Measurements from ENCODE around the gene NELL2. TPM values are rescaled to one million over a fixed set of nuclear protein-coding genes. Genes with fewer than 3 reads are reported as not detected.
A peak's percentile ranks its signal among the peaks of the same experiment; 100 is the strongest.

The NELL2 gene
- total RNA-seq, 1 experiment from 2014 or later, result 32.7 TPM

DNA sequence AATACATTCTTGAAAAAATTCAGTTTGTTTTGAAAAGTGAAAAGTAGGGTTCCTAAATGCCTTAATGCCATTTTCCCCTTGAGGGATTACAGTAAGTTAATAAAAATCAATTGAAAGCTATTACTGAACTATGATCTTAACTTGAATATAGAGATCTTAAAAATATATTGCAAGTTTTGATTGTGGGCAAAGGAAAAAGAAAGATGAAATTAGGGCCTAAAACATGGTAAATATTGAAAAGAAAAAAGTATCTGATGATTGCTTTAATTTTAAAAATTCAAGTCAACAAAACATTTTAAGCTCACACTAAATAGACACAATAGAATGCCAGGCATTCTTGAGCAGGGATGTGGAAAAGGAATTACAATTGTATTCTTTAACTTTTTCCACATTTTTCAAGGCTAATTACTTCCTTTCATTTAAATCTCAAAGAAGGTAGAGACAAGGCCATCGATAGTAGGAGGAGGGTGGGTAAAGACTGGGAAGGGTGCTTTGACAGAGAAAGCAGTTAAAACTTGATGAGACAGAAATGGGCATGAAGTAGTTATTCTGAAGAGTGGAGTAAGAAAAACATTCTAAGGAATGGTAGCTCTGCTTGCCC lies 294.4 kb downstream of the NELL2 start:
- Histone ChIP-seq H2BK120ac (ENCODE audit: low read depth, low read length, poor library complexity, severe bottlenecking) (no peak overlapping the region), H2AFZ (ENCODE audit: low read length) (no peak overlapping the region), H4K8ac (replicated peaks; ENCODE audit: insufficient read length, low read depth, low read length) (no peak overlapping the region), H3K9ac (ENCODE audit: extremely low read depth, insufficient read length, low read length) (no peak overlapping the region), H4K91ac (ENCODE audit: insufficient read length, low read depth, low read length) (no peak overlapping the region), H3K4me2 (ENCODE audit: insufficient read depth, insufficient read length, low read length) (peak overlapping the region; percentile 39), H3T11ph (ENCODE audit: low read length) (no peak overlapping the region), H2BK5ac (ENCODE audit: insufficient read length, low read length) (no peak overlapping the region), H2BK12ac (ENCODE audit: insufficient read length, low read depth, low read length) (no peak overlapping the region), H3K79me2 (ENCODE audit: insufficient read depth, low read length) (no peaks in the 10 kb centered on the region), H3K27me3 (ENCODE audit: insufficient read depth, low read length) (no peaks in the 10 kb centered on the region), H3K56ac (ENCODE audit: insufficient read length, low read depth, low read length) (no peak overlapping the region), H4K5ac (ENCODE audit: insufficient read length, low read depth, low read length) (no peak overlapping the region), H3K18ac (ENCODE audit: insufficient read length, low read depth, low read length) (no peak overlapping the region), H2BK15ac (ENCODE audit: low read depth, low read length) (no peak overlapping the region), H2AK5ac (ENCODE audit: insufficient read length, low read length) (no peak overlapping the region), H3K23ac (ENCODE audit: insufficient read length, low read depth, low read length) (no peak overlapping the region), H2BK20ac (ENCODE audit: low read depth, low read length, poor library complexity, severe bottlenecking) (no peak overlapping the region), H3K4me1 (ENCODE audit: insufficient read depth, low read length) (peaks cover 9% of the 10 kb centered on the region), H3K14ac (ENCODE audit: insufficient read depth, low read length) (no peak overlapping the region), H3K4ac (ENCODE audit: low read depth, low read length) (no peak overlapping the region), H3K27ac (ENCODE audit: insufficient read length, low read depth, low read length) (peak overlapping the region; percentile 94), H4K20me1 (ENCODE audit: control insufficient read depth, insufficient read depth, insufficient read length) (no peaks in the 10 kb centered on the region), H3K9me3 (ENCODE audit: control insufficient read depth, low read depth, low read length) (no peaks in the 10 kb centered on the region), H3K79me1 (ENCODE audit: insufficient read depth, low read depth, low read length, poor library complexity, severe bottlenecking) (no peaks in the 10 kb centered on the region), H3K23me2 (ENCODE audit: insufficient read length, low read depth, low read length, poor library complexity, severe bottlenecking) (no peaks in the 10 kb centered on the region)
- Mint-ChIP-seq H3K4me1 (peaks cover 58 to 61% of the 10 kb centered on the region in 2 experiments), H3K27me3 (ENCODE audit: low read depth) (no peaks in the 10 kb centered on the region), H3K36me3 (ENCODE audit: insufficient read depth in 1 of 3, low read depth in 3 of 3) (peaks cover 0 to 9% (median 4%) of the 10 kb centered on the region in 3 experiments; a peak in 3 of 7 replicates), H3K9me3 (peaks cover 4 to 6% of the 10 kb centered on the region in 2 experiments; a peak in 3 of 5 replicates), H3K27ac (peak overlapping the region; percentile 88 to 96 (median 92)), H3K4me3 (peak overlapping the region; percentile 36 to 41; a peak in 3 of 5 replicates)
- DNase-seq, result no peak
- TF ChIP-seq, protein P1, sequence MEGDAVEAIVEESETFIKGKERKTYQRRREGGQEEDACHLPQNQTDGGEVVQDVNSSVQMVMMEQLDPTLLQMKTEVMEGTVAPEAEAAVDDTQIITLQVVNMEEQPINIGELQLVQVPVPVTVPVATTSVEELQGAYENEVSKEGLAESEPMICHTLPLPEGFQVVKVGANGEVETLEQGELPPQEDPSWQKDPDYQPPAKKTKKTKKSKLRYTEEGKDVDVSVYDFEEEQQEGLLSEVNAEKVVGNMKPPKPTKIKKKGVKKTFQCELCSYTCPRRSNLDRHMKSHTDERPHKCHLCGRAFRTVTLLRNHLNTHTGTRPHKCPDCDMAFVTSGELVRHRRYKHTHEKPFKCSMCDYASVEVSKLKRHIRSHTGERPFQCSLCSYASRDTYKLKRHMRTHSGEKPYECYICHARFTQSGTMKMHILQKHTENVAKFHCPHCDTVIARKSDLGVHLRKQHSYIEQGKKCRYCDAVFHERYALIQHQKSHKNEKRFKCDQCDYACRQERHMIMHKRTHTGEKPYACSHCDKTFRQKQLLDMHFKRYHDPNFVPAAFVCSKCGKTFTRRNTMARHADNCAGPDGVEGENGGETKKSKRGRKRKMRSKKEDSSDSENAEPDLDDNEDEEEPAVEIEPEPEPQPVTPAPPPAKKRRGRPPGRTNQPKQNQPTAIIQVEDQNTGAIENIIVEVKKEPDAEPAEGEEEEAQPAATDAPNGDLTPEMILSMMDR (conservative IDR thresholded peaks at IDR 0.05), result no peak
- WGBS (ENCODE audit: extremely low coverage, insufficient read length, low lambda C conversion rate), result no CpG with 5 or more reads among the region's 1 CpG

Measured in H9 (cell line).